Measurements from ENCODE around the gene PCGF1. TPM values are rescaled to one million over a fixed set of nuclear protein-coding genes. Genes with fewer than 3 reads are reported as not detected.

Gene PCGF1
- total and polyA plus RNA-seq, 9 of the 15 experiments (the other 6 are each of a cell fraction or from before 2014, with no cell fraction given): 20.3 to 45.7 (median 29.3) TPM

DNA sequence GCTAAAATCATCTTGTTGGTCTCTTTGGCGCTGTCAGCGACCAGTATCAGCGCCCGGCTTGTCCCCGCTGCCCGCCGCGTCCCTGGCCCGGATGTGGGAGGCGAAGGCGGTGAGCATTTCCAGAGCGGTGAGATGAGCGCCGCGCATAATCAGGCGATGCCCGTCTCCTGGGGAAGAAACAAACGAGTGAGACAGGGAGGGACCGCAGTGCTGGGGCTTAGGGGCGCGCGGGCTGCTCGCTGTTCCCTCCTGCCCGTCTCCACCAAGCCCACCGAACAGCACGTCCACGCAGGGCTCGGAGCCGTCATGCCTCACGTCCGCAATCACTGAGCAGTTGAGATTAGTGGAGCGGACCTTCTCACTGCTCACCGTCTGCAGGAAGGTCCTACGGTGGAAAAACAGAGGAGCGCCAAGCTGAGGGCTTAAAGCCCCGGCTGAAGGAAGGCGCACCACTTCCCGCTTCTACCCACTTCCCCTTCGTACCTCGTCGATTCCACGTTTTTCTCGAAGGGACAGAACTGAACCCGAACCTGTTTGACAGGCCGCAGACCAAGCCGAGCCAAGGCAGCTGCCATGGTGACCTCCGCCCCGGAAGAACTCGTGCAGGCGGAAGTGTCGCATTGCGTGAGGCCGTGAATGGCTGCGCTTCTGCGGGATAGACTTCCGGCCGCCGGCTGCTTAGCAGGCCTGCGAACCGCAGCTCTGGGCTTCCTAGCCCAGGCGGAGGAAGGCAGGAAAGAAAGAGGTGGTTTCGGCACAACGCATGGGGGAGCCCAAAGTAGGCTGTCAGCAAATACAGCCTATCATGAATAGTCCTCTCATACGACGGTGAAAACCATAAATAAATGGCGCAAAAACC is 35.2 kb downstream of the PCGF1 start, which contains the start of gene MRPL53 (continued):
- TF ChIP-seq NFIX (CRISPR knock-in tag; IDR thresholded peaks at IDR 0.05; ENCODE audit: low read depth): no peak
- TF ChIP-seq DDX20 (tag; IDR thresholded peaks at IDR 0.05; ENCODE audit: low read depth): no peak
- no peak for TF ChIP-seq TAL1 (IDR thresholded peaks at IDR 0.05)
- TF ChIP-seq BRCA1 (IDR thresholded peaks at IDR 0.05): no peak
- TF ChIP-seq BRCA1 (CRISPR knock-in tag; IDR thresholded peaks at IDR 0.05): no peak
- TF ChIP-seq, protein P1, sequence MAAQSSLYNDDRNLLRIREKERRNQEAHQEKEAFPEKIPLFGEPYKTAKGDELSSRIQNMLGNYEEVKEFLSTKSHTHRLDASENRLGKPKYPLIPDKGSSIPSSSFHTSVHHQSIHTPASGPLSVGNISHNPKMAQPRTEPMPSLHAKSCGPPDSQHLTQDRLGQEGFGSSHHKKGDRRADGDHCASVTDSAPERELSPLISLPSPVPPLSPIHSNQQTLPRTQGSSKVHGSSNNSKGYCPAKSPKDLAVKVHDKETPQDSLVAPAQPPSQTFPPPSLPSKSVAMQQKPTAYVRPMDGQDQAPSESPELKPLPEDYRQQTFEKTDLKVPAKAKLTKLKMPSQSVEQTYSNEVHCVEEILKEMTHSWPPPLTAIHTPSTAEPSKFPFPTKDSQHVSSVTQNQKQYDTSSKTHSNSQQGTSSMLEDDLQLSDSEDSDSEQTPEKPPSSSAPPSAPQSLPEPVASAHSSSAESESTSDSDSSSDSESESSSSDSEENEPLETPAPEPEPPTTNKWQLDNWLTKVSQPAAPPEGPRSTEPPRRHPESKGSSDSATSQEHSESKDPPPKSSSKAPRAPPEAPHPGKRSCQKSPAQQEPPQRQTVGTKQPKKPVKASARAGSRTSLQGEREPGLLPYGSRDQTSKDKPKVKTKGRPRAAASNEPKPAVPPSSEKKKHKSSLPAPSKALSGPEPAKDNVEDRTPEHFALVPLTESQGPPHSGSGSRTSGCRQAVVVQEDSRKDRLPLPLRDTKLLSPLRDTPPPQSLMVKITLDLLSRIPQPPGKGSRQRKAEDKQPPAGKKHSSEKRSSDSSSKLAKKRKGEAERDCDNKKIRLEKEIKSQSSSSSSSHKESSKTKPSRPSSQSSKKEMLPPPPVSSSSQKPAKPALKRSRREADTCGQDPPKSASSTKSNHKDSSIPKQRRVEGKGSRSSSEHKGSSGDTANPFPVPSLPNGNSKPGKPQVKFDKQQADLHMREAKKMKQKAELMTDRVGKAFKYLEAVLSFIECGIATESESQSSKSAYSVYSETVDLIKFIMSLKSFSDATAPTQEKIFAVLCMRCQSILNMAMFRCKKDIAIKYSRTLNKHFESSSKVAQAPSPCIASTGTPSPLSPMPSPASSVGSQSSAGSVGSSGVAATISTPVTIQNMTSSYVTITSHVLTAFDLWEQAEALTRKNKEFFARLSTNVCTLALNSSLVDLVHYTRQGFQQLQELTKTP (IDR thresholded peaks at IDR 0.05; ENCODE audit: low read depth in 1 of 2, partially characterized antibody in 2 of 2): peak in 1 of 2 experiments; percentile 77
- peak; percentile 92 for TF ChIP-seq ELF2 (CRISPR knock-in tag; IDR thresholded peaks at IDR 0.05)
- no peak for TF ChIP-seq CEBPG (CRISPR knock-in tag; IDR thresholded peaks at IDR 0.05)
- TF ChIP-seq CEBPG (tag; conservative IDR thresholded peaks at IDR 0.05 in 1 of 2, IDR thresholded peaks at IDR 0.05 in 1 of 2): no peak
- TF ChIP-seq MAFF (IDR thresholded peaks at IDR 0.05; ENCODE audit: low read length): no peak
- no peak for TF ChIP-seq IRF2 (CRISPR knock-in tag; IDR thresholded peaks at IDR 0.05)
- TF ChIP-seq NELFE (IDR thresholded peaks at IDR 0.05; ENCODE audit: insufficient read depth, insufficient read length): no peak
- TF ChIP-seq, protein P2, sequence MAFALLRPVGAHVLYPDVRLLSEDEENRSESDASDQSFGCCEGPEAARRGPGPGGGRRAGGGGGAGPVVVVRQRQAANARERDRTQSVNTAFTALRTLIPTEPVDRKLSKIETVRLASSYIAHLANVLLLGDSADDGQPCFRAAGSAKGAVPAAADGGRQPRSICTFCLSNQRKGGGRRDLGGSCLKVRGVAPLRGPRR (CRISPR knock-in tag; IDR thresholded peaks at IDR 0.05): no peak
- TF ChIP-seq MEF2D (tag; conservative IDR thresholded peaks at IDR 0.05; ENCODE audit: low read depth): peak; percentile 67; the same call in 1 of the 2 replicates
- peak in 1 of 2 experiments; percentile 60; a peak in 1 of 4 replicates for TF ChIP-seq TRIM24 (IDR thresholded peaks at IDR 0.05)
- TF ChIP-seq ZNF507 (tag; conservative IDR thresholded peaks at IDR 0.05): no peak
- no peak for TF ChIP-seq FOS (IDR thresholded peaks at IDR 0.05; ENCODE audit: extremely low read depth, insufficient read length)
- TF ChIP-seq KAT7 (CRISPR knock-in tag; IDR thresholded peaks at IDR 0.05; ENCODE audit: borderline replicate concordance): no peak; the same call in 1 of the 2 replicates
- TF ChIP-seq HMG20A (CRISPR knock-in tag; conservative IDR thresholded peaks at IDR 0.05): no peak
- TF ChIP-seq RBM34 (IDR thresholded peaks at IDR 0.05; ENCODE audit: borderline replicate concordance, insufficient read depth, low read length): no peak
- peak; percentile 31; the same call in 1 of the 2 replicates for TF ChIP-seq RB1 (IDR thresholded peaks at IDR 0.05; ENCODE audit: low read depth)
- TF ChIP-seq, protein P3, sequence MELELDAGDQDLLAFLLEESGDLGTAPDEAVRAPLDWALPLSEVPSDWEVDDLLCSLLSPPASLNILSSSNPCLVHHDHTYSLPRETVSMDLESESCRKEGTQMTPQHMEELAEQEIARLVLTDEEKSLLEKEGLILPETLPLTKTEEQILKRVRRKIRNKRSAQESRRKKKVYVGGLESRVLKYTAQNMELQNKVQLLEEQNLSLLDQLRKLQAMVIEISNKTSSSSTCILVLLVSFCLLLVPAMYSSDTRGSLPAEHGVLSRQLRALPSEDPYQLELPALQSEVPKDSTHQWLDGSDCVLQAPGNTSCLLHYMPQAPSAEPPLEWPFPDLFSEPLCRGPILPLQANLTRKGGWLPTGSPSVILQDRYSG (tag; conservative IDR thresholded peaks at IDR 0.05; ENCODE audit: low read depth): peak; percentile 66; the same call in 1 of the 2 replicates
- TF ChIP-seq RBM17 (IDR thresholded peaks at IDR 0.05; ENCODE audit: borderline replicate concordance, low read depth, low read length): no peak
- TF ChIP-seq ADNP (tag; IDR thresholded peaks at IDR 0.05): no peak
- TF ChIP-seq NCOR1 (IDR thresholded peaks at IDR 0.05): no peak; the same call in 1 of the 2 replicates

Measured in K562 (cell line).